HG02571 (cell line): ENCODE measurements around the gene HGFAC.

Experiments used
- ATAC-seq: cut with Tn5 transposase; IDR thresholded peaks from one replicate; pipeline ENCODE4 v1.9.1; 2021; ENCODE audit warnings: mild to moderate bottlenecking, moderate library complexity; ENCODE audit not compliant: unreplicated experiment

Gene HGFAC

DNA sequence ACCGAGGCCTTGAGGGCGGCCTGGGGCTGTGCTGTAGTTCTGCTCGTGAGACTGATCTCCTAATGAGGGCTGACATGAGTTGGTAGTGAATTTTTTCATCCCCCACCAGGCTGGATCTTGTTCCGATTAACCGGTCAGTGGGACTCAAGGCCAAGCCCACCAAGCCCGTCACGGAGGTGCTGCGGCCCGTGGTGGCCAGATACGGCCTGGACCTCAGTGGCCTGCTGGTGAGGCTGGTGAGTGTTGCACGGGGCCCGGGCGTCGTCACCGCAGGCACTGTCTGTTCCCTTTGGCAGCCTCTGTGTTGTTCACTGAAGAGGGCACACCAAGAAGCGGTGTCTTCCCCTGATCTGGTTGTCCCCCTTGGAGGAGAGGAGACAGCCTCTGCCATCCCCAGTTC, 18.4 kb upstream of the HGFAC start:
- ATAC-seq = no peak

DNA sequence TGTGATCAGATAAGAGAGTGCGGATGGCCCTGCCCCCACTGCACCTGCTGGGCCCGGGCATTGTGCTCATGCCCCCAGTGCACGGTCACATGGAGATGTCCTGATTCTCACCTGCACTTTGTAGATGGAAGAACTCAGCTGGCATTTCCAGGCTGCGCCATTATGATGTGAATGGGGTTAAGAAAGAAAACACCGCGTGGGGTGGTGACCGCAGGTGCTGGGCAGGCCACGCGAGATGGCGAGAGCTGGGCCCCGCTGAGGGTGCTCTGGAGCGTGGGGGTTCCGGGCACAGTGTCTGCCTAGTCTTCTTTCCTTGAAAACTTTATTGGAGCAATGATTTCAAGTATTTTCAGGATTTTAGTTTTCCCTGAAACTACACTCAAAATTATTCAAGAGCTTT, 17.8 kb upstream of the HGFAC start:
- no peak for ATAC-seq

DNA sequence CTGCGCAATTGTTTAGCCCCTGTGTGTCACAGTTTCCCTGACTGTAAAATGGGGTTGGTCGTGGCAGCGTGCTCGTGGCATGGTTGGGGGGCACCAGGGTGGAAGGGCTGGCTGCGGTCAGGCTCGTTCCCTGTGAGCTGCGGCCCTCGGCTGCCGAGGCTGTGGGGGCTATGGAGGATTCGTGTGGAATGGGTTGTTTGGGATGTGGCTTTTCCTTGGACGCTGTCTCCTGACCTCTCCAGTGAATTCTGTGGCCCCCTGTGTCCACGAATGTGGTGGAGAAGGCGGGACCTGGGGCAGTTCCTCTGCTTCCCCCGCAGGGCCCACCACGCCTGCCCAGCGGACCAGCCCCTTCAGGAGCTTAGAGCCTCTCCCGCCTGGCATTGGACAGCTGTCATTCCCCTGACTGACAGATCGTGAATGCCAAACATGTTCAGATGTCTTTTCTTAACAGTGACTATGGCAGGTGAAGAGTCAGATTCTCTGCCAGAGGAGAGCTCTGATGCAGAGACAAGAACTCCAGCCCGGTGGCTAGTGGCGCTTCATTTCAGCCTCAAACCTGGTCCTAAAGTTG, 17.2 kb upstream of the HGFAC start:
- ATAC-seq = no peak

DNA sequence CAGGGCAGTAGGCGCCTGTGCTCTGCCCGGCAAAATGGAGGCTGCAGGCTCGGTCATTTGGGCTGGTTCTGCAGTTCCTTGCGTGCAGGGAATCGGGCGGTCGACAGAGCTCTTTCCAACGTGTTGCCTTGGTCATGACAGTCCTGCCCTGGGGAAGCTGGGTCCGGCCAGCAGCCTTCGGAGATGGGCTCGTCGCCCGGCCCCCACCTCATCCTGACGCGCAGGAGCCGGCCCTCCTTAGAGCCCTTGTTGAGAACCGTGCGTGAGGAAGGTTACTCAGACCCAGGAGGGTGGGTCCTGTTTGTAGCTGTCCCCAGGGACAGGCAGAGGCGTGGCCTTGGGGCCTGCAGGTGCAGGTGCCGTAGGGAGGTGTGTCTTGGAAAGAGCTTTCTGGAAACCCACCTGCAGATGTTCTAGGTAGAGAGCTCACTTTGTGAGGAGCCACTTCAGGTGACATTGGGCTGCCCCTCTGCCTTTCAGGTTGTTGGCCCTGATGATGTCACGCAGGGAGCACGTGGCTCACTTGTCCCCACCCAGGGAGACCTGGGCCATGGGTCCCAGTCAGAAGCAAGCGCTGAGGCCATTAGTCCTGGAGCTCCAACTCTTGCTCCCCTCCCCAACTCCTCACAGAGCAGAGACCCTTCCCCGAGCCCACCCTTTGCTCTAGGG, 15.2 kb upstream of the HGFAC start:
- ATAC-seq = no peak

DNA sequence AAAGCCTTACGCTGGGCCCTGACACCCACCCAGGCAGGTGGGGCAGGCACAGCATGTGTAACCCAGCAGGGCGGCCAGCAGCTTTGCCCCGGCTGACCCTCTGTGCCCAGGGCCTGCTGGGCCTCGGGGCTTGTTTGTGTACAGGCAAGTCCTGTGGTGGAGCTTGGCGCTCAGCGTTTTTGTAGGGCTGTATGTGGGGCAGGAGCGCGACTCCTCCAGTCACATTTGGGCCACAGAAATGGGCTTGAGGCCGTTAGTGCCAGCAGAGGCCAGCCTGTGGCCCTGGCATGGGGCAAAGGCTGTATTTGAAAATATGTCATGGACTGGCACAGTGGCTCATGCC, 14.7 kb upstream of the HGFAC start:
- no peak for ATAC-seq

DNA sequence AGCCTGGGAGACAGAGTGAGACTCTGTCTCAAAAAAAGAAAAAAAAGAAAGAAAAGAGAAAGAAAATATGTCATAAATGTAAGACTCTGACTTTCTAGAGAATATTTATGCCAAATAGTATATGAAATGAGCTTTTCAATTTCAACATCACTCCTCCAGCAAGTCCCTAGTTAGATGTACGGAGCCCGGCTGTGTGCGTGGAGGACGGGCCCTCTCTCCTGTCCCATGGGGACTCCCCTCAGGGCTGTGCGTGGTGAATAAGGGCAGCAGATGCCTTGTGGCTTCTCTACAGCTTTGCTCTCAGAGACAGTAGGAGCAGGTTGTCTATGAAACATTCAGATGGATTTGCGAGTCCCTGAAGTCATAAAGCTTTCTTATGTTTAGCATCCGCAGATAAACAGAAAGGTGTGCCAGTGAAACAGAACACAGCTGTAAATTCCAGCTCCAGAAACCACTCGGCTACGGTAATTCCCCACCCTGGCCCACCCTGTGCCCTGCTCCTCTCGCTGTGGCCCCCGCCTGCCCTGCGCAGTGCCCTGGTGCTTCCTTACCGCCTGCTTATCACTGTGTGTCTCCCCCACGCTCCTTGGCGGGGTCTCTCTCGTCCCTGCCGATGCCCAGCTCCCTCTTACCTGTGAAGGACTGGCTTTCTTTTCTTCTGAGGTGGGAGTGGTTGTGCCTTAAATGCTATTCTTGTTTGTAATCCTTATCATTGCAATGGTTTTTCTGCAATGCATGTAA, 13.9 kb upstream of the HGFAC start:
- ATAC-seq = no peak

DNA sequence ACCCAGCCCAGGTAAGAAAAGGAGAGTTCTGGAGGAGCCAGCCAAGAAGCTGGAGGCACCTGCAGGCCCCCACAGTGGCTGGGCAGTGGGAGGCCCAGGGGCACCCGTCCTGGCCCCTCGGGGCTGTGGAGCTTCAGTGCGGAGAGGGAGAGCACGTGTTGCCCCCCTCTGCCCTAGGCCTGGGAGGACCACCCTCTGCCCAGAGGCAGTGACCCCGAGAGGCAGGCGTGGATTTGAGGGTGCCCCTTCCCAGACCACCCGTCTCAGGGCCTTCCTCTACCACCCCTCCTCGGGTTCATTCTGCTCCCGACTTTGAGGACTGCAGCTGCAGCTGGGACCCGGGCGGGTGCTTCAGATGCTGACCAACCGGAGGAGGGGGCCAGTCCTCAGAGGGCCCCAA, 12.1 kb upstream of the HGFAC start:
- ATAC-seq = no peak

DNA sequence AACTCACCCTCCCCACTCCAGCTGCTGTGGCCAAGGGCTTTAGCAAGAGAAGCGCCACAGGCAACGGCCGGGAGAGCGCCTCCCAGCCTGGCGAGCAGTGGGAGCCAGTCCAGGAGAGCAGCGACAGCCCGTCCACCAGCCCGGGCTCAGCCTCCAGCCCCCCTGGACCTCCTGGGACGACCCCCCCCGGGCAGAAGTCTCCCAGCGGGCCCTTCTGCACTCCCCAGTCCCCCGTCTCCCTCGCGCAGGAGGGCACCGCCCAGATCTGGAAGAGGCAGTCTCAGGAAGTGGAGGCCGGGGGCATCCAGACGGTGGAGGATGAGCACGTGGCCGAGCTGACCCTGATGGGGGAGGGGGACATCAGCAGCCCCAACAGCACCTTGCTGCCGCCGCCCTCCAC, 11.2 kb upstream of the HGFAC start:
- ATAC-seq = no peak

DNA sequence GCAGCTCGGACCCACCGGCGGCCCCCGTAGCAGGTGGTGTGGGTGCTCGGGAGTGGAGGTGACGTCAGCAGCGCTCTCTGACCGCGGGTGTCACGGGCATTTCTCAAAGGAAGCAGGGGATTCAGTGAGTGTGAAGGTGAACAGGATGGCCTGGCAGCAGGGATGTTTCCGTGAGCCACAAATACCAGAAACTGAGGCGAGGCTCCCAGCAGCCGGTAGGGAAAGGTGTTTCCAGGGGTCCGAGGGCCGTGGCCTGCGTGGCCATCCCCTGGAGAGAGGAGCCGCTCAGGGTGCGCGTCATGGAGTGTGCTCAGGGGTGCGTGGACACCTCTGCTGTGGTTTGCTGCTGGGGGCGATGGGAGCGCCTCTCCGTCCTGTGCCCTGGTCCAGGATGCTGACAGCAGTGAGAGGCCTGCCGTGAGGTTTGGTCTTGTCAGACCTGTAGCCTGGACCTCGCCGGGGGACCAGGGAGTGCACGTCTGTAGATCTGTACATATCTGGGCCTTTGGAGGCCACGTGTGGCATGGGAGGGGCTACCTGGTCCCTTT, 10.2 kb upstream of the HGFAC start:
- ATAC-seq = no peak

DNA sequence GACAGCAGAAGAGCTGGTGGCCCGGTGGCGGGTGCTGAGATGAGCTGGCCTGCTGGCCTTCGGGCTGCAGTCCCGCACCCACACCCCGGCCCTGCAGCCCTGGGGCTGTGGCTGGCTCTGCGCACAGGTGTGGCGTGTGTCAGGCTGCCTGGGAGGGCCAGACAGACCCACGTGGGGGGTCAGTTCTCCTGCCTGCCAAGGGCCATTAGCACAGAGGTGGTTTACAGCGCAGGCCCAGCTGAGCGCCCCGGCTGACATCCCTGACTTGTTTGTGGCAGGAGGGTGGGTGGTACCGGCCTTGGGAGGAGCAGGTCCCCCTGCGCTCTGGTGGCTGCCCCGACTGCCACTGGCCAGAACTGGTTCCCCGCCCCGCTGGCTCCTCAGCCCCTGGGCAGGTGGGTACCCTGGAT, 9.4 kb upstream of the HGFAC start:
- no peak for ATAC-seq

DNA sequence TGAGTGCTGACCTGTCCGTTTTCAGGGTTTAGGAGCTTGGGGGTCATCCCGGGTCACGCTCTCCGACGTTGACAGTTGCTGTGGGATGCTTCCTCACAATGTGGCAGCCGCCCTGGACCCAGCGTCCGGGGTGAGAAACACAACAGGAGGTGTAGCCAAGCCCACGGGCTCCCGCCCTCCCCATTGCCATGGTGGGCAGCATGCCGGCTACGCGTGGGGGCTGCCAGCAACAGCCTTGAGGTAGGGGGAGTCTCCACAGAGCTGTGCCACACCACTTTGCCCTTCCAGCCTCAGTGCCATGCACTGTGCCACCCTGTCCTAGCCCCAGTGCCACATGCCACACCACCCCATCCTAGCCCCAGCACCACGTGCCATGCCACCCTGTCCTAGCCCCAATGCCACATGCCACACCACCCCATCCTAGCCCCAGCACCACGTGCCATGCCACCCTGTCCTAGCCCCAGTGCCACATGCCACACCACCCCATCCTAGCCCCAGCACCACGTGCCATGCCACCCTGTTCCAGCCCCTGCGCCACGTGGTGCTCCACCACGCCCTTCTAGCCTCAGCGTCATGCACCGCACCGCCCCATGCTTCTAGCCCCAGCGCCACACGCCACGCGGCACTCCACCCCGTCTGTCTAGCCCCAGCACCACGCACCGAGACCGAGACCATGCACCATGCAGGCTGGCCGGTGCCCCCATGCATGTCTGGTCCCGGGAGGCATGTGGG, 8.5 kb upstream of the HGFAC start:
- no peak for ATAC-seq

DNA sequence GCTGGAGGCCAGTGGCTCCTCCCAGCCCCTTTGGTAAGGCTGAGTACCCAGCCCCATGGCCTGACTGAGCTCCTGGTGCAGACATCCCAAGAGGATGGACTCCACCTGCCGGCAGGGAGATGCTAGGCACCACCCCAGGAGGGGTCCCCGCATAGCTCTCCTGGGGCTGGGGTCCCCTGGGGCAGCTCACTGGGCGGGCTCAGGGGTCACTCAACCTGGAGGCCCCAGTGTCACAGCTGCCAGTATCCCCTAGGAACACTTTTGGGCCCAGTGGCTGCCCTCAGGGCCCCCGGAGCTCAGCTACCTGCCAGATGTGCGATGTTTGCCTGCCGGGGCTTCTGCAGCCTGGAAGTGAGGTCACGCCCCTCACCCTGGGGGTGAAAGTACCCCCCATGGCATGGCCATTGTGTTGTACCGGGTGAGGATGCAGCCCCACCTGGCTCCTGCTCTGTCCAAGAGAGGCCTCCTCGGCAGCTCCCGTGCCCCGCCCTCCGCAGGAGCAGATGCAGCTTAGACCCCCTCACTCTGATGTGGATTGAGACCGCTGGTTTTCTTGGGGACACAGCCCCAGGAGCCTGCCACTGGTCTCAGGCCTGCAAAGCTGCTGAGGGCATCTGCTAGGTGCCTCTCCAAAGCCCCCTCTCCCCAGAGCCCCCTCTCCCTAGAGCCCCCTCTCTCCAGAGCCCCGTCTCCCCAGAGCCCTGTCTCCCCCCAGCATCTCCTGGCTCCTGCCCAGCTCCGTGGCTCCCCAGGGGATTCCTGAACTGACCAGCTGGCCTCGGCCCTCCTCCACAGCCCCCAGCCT, 6.7 kb upstream of the HGFAC start:
- no peak for ATAC-seq

DNA sequence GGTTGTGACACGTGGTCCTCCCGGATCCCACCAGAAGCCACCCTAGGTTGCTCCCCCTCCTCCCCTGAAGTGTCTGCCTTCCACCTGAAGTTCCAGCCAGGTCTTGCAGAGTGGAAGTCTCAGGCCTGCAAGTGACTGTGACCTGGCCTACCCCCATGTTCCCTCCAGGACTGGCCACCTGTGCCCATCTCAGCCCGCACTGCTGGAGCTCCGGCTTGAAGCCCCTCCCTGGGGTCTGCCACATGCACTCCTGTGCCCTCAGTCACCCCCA, 6.1 kb upstream of the HGFAC start:
- no peak for ATAC-seq

DNA sequence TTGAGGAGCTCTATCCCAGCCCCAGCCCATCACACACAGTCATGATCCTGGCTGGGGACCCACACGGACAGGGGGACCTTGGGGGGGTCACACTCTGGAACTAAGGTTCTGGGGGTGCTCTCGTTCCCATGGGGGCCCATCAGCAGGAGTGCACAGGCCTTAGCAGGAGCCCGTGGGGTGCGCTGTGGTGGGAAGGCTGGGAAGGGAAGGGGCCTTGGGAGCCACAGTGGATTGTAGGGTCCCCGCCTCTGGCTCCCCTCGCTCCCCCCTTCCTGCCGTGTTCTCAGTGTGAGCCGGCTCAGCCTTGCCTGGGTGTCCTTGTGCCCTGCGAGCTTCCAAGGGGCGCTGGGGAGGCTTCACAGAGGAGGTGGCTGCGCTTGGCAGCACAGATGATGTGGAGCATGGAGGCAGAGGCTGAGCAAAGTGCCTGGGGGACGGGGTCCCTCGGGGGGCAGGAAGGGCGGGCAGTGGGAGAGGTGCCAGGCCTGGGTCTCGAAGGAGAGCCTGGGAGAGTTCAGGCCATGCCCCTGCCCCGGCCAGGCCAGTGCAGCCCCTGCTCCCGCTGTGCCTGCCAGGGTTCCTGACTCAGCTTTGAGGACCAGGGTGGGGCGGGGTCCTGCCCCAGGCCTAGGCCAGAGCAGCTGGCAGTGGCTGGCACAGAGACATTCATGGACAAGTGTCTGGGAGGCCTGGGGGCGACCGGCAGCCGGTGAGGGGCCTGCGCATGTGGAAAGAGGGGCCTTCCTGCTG, 5.5 kb upstream of the HGFAC start:
- no peak for ATAC-seq

DNA sequence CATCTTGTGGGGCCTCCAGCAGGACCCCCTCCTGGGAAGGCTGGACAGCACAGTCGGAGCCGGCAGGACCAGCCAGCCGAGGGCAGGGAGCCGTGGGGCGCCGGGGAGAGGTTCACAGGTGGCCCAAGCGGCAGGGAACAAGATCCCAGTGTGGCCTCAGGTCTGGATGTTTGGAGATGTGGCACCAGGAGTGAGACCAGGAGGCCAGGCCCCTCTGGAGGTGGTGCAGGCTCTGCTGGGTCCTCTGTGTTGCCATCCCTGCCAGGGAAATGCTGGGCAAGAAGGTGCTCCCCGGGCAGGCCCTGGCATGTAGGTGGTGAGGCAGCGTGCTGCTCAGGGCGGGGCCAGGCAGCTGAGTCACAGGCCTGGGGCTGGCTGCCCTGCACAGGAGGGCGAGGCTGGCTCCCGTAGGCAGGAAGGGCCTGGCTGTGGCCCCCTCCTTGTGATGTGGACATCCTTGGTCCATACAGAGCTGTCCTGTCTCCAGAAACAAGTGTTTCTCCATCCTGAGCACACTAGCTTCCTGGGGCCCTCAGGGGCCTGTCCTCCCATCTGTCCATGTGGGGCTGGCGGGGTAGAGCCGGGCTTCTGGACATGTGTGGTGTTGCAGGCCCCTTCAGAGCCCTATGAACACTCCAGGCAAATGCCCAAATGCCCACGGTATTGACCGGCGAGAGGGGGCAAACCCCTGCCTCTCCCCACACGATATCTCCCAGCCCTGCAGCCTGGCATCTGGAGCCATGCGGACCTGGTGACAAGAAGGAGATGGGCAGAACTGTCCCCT, 4.8 kb upstream of the HGFAC start:
- no peak for ATAC-seq

DNA sequence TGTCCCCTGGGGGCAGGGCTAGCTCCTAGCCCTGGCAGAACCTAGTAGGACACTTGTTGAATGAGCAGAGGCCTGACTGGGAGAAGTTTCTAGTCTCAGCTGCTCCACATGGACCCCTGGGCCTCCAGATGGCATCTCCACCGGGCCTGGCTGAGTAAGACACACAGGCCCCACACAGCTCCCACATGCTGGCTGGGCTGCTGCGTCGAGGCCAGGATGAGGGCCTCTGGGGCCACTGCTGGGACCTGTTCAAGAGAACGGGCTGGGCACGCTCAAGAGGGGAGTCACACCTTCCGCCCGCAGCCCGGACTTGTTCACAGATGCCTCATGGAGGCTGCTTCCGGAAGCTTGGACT, 4.2 kb upstream of the HGFAC start:
- no peak for ATAC-seq

DNA sequence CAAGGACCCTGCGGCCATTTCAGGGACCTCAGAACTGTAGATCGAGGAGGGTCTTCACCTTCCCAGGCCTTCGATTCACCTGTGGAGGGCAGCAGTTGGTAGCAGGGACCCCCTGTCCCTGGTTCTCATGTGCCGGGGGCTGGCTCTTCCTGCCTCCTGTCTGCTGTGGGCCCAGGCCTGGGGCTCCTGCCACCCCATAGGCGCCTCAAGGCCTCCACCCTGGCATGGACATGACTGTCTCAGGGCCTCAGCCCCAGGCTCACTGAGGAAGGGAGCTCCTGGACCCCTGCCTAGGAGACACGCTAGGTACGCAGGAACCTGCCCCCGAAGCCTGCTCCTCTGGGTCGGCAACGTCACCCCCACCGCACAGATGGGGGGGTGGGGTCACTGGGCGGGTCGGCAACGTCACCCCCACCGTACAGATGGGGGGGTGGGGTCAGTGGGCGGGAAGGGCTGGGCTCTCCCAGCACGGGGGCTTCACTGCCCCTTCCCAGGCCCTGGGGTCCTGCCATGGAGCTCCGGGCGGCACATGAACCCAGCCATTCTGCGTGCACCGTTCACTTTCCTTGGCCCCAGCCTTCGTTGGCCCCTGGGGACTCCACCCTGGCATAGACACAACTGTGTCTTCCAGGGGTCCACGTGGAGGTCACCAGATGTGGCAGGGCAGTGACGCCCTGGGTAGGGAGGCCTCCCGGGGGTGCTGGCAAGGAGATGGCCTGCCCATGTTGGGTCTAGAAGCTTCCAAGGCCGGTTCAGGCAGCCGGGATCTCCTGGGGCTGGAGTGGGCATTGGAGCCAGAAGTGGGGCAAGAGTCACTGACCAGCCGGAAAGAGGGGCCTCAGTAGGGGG, 3.5 kb upstream of the HGFAC start:
- no peak for ATAC-seq

DNA sequence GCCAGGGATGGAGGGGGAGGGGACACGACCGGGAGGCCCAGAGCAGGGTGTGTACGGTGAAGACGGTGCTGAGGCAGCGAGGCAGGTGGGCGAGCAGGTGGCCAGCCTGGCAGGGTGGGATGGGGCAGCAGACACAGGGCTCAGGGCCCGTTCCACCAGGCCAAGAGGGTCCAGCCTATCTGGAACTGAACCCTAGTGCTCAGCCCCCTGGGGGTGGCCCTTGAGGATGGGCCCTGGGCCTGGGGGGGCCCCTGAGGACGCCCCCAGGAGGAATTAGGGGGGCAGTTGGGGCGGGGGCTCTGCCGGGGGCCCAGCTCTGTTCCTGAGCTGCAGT, 3.0 kb upstream of the HGFAC start:
- no peak for ATAC-seq

DNA sequence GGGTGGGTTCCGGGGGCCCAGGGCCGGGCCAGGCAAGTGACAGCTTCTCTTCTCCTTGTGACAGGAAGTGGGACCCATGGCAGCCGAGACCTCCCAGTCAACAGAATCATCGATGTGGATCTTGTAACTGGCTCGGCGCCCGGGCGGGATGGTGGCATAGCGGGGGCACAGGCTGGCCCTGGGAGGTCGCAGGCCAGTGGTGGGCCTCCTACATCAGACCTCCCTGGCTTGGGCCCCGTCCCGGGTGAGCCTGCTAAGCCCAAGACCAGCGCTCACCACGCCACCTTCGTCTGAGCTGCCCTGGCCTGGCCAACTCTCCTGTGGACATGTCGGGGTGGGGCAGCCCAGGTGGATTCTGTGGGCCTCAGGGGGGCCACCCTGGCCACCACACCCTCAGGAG, 2.4 kb upstream of the HGFAC start:
- ATAC-seq = no peak
